ENCODE results near the gene NAV2. TPM values are rescaled to one million over a fixed set of nuclear protein-coding genes. Genes with fewer than 3 reads are reported as not detected.

NAV2 gene
- polyA plus RNA-seq, 12 donors: 36.2 to 80.2 (median 61.4) TPM

DNA sequence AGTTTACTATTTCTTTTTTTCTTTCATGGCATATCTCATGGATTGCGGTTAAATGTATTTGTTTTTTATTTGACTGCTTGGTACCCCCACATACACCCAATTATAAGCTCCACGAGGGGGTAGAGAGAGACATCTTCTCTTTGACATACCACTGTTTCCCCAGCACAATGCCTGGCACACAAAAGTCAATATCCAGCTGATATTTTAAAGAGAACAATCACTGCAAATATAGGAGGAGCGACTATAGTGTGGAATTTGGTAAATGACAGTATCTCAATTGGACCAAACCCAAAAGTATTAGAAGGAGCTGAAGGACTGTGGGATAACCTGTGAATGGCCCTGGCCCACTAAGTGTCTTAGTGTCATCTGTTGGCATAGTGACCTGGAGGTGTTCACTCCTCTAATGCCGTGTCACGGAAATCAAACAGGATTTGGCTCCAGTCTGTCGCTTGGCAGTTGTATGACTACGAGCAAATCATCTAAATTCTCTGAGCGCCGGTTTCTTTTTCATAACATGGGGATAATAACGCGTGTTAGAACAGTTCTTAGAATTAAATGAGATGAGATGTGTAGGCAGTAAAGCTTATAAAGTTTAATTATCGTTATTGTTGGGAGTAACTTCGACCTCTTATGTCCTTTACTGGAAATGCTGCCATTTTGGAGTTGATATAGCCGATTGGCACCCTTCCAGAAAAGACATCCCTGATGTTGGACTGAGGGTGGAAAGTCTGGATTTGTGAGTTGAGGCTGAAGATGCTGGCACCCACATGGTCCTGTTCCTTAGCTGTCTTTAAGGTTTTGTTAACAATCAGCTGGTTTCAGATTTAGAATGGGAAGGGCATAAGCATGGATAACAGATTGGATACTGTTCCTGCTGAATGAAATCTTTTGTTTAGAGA lies 303.1 kb downstream of the NAV2 start:
- DNase-seq: no peak

DNA sequence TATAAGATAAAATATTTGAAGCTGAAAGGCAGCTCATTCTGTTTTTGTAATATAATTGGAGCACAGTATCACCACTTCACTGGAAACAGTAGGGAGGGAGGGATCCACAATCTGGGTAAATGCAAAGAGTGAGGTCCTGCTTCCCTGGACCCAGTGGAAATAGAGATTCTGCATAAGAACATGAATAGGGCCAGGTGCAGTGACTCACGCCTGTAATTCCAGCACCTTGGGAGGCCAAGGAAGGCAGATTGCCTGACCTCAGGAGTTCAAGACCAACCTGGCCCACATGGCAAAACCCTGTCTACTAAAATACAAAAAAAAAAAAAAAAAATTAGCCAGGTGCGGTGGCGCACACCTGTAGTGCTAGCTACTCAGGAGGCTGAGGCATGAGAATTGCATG lies 303.9 kb downstream of the NAV2 start:
- no peak for DNase-seq

GRCh38 chr11:20017320-20017719 lies 304.7 kb downstream of the NAV2 start:
- no peak for DNase-seq

DNA sequence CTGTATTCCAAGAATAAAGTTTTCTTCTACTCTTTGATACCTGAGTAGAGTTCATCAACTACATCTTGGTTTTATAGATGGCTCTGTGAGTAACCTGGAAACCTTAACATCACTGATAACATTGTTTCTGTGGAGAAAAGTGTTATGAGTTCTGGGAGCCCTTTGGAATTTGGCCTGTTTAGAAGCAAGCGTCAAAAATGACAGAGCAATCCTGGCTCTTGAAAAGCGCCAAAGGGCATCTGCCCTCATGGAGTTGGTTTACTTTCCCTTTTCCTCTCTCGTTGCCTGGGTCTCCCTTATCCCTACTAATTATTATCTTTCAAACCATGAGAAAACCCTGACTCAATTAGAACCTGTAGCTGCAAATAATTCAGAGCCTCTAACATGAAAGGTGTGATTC lies 307.6 kb downstream of the NAV2 start:
- no peak for DNase-seq

DNA sequence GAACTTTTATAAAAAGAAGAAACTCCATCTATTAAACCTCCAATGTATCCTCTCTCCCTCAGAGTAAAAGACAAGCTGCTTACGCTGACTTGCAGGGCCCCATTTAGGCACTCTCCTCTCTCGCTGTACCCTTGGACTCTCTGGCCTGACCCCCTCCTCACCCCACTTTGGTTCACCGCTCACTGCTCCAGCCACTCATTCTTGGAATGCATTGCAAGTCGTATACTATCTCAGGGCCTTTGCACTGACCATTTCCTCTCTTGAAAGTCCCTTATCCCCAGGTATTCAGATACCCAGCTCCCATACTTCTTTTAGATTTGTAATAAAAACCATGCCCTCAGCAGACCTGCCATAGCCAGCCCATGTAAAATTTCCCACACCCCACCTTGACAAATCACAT lies 308.1 kb downstream of the NAV2 start:
- DNase-seq: no peak

- DNase-seq: no peak
Observed at GRCh38 chr11:20021212-20021611, 308.6 kb downstream of the NAV2 start.

- no peak for DNase-seq
Observed at GRCh38 chr11:20021771-20022362, 309.2 kb downstream of the NAV2 start.

- no peak for DNase-seq
Observed at GRCh38 chr11:20022363-20023081, 309.9 kb downstream of the NAV2 start.

GRCh38 chr11:20023082-20023426 lies 310.4 kb downstream of the NAV2 start:
- no peak for DNase-seq

DNA sequence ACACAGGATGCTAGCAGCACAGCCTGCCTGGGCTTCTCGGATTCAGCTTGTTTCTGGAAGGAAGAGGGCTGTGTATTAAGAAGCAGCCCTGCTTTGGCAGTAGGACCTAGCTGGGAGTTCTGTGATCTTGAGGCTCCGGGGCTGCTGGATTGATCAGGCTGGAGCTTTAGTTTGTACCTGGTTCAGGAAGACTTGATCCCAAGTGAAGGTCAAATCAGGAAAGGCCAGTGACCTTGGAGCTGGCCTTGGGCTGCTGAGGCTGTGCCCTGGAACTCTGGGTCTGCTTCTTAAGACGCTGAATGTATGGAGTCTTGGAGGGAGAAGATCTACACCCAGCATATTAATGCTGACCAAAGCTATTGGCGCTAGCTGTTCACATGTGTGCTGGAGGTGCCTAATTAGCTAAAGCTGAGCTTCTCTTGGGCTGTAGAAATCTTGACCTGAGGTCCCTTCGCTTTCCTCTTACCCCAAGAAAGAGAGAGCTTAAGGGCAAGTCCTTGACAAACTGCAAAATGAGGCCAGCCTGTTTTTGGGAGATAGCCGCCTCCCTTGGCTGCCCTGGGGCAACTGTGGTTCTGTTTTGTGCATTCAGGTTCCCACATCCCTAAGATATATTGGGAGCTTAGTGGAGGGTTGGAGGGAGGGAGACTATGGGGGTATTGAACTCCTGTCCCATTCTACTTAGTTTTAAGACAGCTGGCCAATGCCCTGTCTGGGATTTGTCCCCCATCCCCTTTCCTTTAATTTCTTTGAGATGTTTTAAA lies 311.7 kb downstream of the NAV2 start:
- DNase-seq: no peak

GRCh38 chr11:20025332-20025840 lies 312.7 kb downstream of the NAV2 start:
- no peak for DNase-seq

- no peak for DNase-seq
Observed at GRCh38 chr11:20026629-20027555, 314.3 kb downstream of the NAV2 start.

- no peak for DNase-seq
Observed at GRCh38 chr11:20027556-20028013, 314.9 kb downstream of the NAV2 start.

- no peak for DNase-seq
Observed at GRCh38 chr11:20029193-20029592, 316.6 kb downstream of the NAV2 start.

DNA sequence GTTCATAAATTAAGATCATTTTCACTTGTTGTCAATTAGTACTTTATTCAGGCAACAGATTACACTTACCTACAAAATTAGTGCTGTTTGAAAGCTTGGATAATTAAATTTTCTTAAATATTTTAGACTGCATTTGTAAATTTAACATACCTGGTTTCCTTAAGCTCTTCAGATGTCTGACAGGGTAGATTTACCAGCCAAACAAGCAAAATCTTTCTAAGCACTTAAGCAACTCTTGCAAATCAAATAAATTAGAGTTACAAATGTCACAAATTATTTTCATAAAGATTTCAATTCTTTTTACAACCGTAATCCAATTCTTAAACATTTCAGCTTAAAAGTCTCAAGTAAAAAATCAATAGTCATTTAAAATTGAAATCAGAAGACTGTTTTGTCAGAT lies 317.8 kb downstream of the NAV2 start:
- DNase-seq: no peak

DNA sequence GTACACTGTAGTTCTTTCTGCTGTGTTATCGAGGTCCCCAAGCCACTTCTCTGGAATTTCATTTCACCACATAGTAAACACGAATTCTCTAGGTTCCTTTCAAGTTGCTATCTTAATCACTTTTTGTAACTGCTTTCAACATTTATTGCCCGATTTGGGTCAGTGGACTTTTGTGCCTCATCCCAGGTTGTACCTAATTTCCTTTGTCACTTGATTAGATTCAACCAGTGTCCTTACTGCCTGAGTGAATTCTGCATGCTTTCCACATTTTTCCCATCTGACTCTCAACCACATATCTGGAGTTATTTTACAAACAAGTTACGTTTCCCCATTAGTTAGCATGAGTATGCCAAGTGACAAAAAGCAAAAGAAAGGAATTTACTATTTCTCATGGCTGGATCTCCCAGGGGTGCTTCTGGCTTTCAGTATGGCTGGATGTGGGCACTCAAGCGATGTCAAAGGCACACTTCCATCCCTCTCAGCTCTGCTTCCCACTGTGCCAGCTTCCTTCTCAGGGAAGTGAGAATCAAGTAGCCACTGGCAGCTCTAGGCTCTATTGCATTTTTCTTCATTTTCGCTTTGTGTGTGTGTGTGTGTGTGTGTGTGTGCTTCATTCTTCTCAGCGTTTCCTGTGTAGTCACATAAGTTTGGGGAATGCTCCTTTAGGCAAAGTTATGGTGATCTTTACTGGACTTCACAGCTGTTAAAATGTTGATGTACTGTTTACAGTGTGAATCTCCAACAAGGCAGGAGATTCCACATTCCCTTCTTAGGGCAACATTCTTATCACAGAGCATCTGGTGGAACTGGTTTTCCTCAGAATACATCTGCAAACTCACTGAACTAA lies 318.7 kb downstream of the NAV2 start:
- DNase-seq: no peak

- DNase-seq: no peak
Observed at GRCh38 chr11:20032127-20032526, 319.5 kb downstream of the NAV2 start.

GRCh38 chr11:20032577-20033260 lies 320.1 kb downstream of the NAV2 start:
- DNase-seq: no peak

- no peak for DNase-seq
Observed at GRCh38 chr11:20033806-20034205, 321.2 kb downstream of the NAV2 start.
